WTC11 (cell line): Measurements from ENCODE around the gene TMTC1. TPM values are rescaled to one million over a fixed set of nuclear protein-coding genes. Genes with fewer than 3 reads are reported as not detected.

ENCODE experiments used
- ATAC-seq: fragments of 200-7000 bp; cut with Tn5 transposase; 2 replicates; pipeline ENCODE4 v1.10.0; 2021; ENCODE audit warnings: mild to moderate bottlenecking, moderate library complexity
- CTCF ChIA-PET: fragments of 300-600 bp; sonication (Branson Sonifier 250); formaldehyde crosslinking; loops from one replicate; lab custom pipeline; 2021; ENCODE audit warnings: antibody characterized with exemption; lab: Charles Lee
- POLR2A ChIA-PET: fragments of 350-600 bp; sonication (Branson Sonifier 250); formaldehyde crosslinking; loops from one replicate; lab custom pipeline; 2021; ENCODE audit warnings: antibody characterized with exemption; lab: Charles Lee
- DNase-seq: peaks from one replicate; pipeline ENCODE4 v3.0.0; 2021; ENCODE audit warnings: low spot score
- H3K27ac Mint-ChIP-seq: 2 replicates; pipeline ENCODE4 v1.8.0; 2021; ENCODE audit warnings: mixed read lengths
- H3K27me3 Mint-ChIP-seq: 2 replicates; pipeline ENCODE4 v1.8.0; 2021; ENCODE audit warnings: low read depth, mild to moderate bottlenecking, moderate library complexity, mixed read lengths
- H3K36me3 Mint-ChIP-seq: 2 replicates; pipeline ENCODE4 v1.8.0; 2021; ENCODE audit warnings: mixed read lengths
- H3K4me1 Mint-ChIP-seq: 2 replicates; pipeline ENCODE4 v1.8.0; 2022; ENCODE audit warnings: mixed read lengths
- H3K4me3 Mint-ChIP-seq: 2 replicates; pipeline ENCODE4 v1.8.0; 2021; ENCODE audit warnings: mild to moderate bottlenecking, moderate library complexity, mixed read lengths
- H3K9me3 Mint-ChIP-seq: 2 replicates; pipeline ENCODE4 v1.8.0; 2021; ENCODE audit warnings: mixed read lengths
- AFF4 ChIP-seq: sonication (generic); formaldehyde crosslinking; IDR thresholded peaks from 2 replicates; pipeline ENCODE4 v1.8.1; 2023; ENCODE audit warnings: mild to moderate bottlenecking, missing genetic modification reagents, borderline replicate concordance
- CBFB ChIP-seq: sonication (generic); formaldehyde crosslinking; IDR thresholded peaks from 2 replicates; pipeline ENCODE4 v1.8.1; 2022; ENCODE audit warnings: mild to moderate bottlenecking, low read depth, missing genetic modification reagents
- E2F4 ChIP-seq: sonication (generic); formaldehyde crosslinking; IDR thresholded peaks from 2 replicates; pipeline ENCODE4 v1.8.1; 2022; ENCODE audit warnings: low read depth, mild to moderate bottlenecking, moderate library complexity, missing genetic modification reagents, borderline replicate concordance
- ERG ChIP-seq: fragments of 250-450 bp; sonication (Bioruptor Pico); IDR thresholded peaks from 2 replicates; pipeline ENCODE4 v1.8.0; 2021; ENCODE audit warnings: mild to moderate bottlenecking
- FOXP1 ChIP-seq: sonication (generic); formaldehyde crosslinking; IDR thresholded peaks from 2 replicates; pipeline ENCODE4 v1.8.0; 2022; ENCODE audit warnings: missing genetic modification reagents, mild to moderate bottlenecking, moderate library complexity, borderline replicate concordance
- GRHL2 ChIP-seq: fragments of 250-450 bp; sonication (Bioruptor Pico); IDR thresholded peaks from 2 replicates; pipeline ENCODE4 v1.8.0; 2022; ENCODE audit warnings: mild to moderate bottlenecking, moderate library complexity; ENCODE audit not compliant: insufficient replicate concordance, severe bottlenecking
- GTF2I ChIP-seq: fragments of 250-450 bp; sonication (Bioruptor Pico); conservative IDR thresholded peaks from 2 replicates; pipeline ENCODE4 v1.4.0; 2021; ENCODE audit warnings: mild to moderate bottlenecking
- HMGXB4 ChIP-seq: sonication (generic); formaldehyde crosslinking; IDR thresholded peaks from 2 replicates; pipeline ENCODE4 v1.8.1; 2023; ENCODE audit warnings: mild to moderate bottlenecking, moderate library complexity, missing genetic modification reagents
- MXD4 ChIP-seq: fragments of 250-450 bp; sonication (Bioruptor Pico); IDR thresholded peaks from 2 replicates; pipeline ENCODE4 v1.8.0; 2021; ENCODE audit warnings: mild to moderate bottlenecking, moderate library complexity, borderline replicate concordance
- NFATC4 ChIP-seq: fragments of 250-450 bp; sonication (Bioruptor Pico); IDR thresholded peaks from 2 replicates; pipeline ENCODE4 v1.9.0; 2021; ENCODE audit warnings: mild to moderate bottlenecking
- PRDM15 ChIP-seq: sonication (generic); formaldehyde crosslinking; IDR thresholded peaks from 2 replicates; pipeline ENCODE4 v1.8.0; 2022; ENCODE audit warnings: missing genetic modification reagents
- PRRX2 ChIP-seq: fragments of 250-450 bp; sonication (Bioruptor Pico); IDR thresholded peaks from 2 replicates; pipeline ENCODE4 v1.8.0; 2021; ENCODE audit warnings: mild to moderate bottlenecking
- SOX15 ChIP-seq: fragments of 250-450 bp; sonication (Bioruptor Pico); IDR thresholded peaks from 2 replicates; pipeline ENCODE4 v1.9.0; 2021; ENCODE audit warnings: mild to moderate bottlenecking
- SP1 ChIP-seq: sonication (generic); formaldehyde crosslinking; conservative IDR thresholded peaks from 2 replicates; pipeline ENCODE4 v1.8.1; 2022; ENCODE audit warnings: missing genetic modification reagents
- ZNF138 ChIP-seq: sonication (generic); formaldehyde crosslinking; conservative IDR thresholded peaks from 2 replicates; pipeline ENCODE4 v1.8.1; 2022; ENCODE audit warnings: mild to moderate bottlenecking, moderate library complexity, missing genetic modification reagents
- ZNF219 ChIP-seq: sonication (generic); formaldehyde crosslinking; IDR thresholded peaks from 2 replicates; pipeline ENCODE4 v1.8.0; 2023; ENCODE audit warnings: missing genetic modification reagents, mild to moderate bottlenecking, borderline replicate concordance
- ZNF416 ChIP-seq: fragments of 250-450 bp; sonication (Bioruptor Pico); IDR thresholded peaks from 2 replicates; pipeline ENCODE4 v1.9.0; 2021; ENCODE audit warnings: mild to moderate bottlenecking, inconsistent platforms
- total RNA-seq: library from RNA; stranded (reverse); gene quantifications from 3 replicates; pipeline ENCODE4 v1.2.3, GENCODE V29; 2021

TMTC1 gene
- total RNA-seq, 1 experiment from 2014 or later, result 17.3 TPM

- ChIA-PET POLR2A (no interaction called here), CTCF (no interaction called here)
- ATAC-seq, result no peak
- TF ChIP-seq CBFB (CRISPR knock-in tag), result no peak
- TF ChIP-seq AFF4 (CRISPR knock-in tag), result no peak
- no peak for TF ChIP-seq GRHL2
- TF ChIP-seq FOXP1 (CRISPR knock-in tag), result no peak
- no peak for TF ChIP-seq ZNF416 (CRISPR knock-in tag)
- no peak for TF ChIP-seq HMGXB4 (CRISPR knock-in tag)
- no peak for TF ChIP-seq SOX15 (CRISPR knock-in tag)
- TF ChIP-seq MXD4 (CRISPR knock-in tag), result no peak
- no peak for TF ChIP-seq ZNF138 (CRISPR knock-in tag)
- TF ChIP-seq SP1, result no peak
- TF ChIP-seq PRDM15 (CRISPR knock-in tag), result no peak
- TF ChIP-seq NFATC4 (CRISPR knock-in tag), result no peak
- Mint-ChIP-seq H3K36me3 (peaks cover 29% of the 10 kb centered on the region), H3K27me3 (no peaks in the 10 kb centered on the region), H3K27ac (no peak overlapping the region), H3K9me3 (peaks cover 20% of the 10 kb centered on the region), H3K4me3 (no peak overlapping the region), H3K4me1 (peaks cover 21% of the 10 kb centered on the region)
- no peak for DNase-seq
Measured at GRCh38 chr12:29756741-29757390, 26.9 kb downstream of the TMTC1 start.

- Mint-ChIP-seq H3K36me3 (peaks cover 36% of the 10 kb centered on the region), H3K27ac (peak overlapping the region; percentile 25; the same call in 1 of the 2 replicates), H3K4me3 (no peak overlapping the region), H3K4me1 (peaks cover 33% of the 10 kb centered on the region), H3K27me3 (no peaks in the 10 kb centered on the region), H3K9me3 (peaks cover 20% of the 10 kb centered on the region)
- no peak for DNase-seq
- CTCF ChIA-PET, result no interaction called here
- ATAC-seq, result no peak
- POLR2A ChIA-PET, result no interaction called here
- TF ChIP-seq GTF2I (CRISPR knock-in tag) (no peak), PRRX2 (CRISPR knock-in tag) (no peak), AFF4 (CRISPR knock-in tag) (no peak), ERG (CRISPR knock-in tag) (no peak), ZNF219 (CRISPR knock-in tag) (no peak), E2F4 (CRISPR knock-in tag) (no peak)
Measured at GRCh38 chr12:29754235-29755189, 29.2 kb downstream of the TMTC1 start.
